Nucleus accumbens (tissue), 56 donors: ENCODE measurements around the gene RIMBP2.
A peak's percentile ranks its signal among the peaks of the same experiment; 100 is the strongest.

Source experiments
- DNase-seq, 56 donors: peaks; one replicate each; lab custom pipeline; 2025; lab: John Stamatoyannopoulos, UW

Gene RIMBP2

DNA sequence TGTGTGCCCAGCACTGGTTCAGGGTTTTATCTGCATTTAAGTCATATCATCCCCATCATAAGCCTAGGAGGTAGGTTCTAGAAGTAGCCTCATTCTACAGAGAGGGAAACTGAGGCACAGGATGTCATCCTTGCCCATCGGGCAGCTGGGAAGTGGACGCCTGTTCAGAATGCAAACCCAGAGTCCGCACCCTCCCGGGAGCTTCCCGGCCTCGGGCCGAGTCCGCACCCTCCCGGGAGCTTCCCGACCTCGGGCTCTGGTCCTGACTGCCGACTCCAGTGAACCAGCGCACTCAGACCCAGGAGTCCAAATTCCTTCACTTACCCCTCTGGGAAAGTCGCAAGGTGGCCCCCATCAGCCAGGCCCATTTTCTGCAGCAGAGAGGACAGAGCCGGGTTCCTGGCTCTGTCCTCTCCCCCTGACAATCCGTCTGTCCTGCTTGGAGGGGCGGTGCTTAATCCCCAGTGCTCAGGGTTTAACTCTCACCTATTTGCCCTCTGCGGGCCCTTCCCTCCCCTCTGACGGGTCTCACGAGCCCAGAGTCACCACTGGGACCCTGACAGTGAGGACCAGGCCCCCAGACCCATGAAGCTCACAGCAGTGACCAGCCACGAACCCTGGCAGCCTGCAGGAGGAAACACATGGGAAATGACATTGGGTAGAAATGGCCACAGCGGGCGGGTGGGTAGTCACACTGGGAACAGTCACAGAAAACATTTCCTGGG lies 236.5 kb downstream of the RIMBP2 start:
- no peak for DNase-seq

DNA sequence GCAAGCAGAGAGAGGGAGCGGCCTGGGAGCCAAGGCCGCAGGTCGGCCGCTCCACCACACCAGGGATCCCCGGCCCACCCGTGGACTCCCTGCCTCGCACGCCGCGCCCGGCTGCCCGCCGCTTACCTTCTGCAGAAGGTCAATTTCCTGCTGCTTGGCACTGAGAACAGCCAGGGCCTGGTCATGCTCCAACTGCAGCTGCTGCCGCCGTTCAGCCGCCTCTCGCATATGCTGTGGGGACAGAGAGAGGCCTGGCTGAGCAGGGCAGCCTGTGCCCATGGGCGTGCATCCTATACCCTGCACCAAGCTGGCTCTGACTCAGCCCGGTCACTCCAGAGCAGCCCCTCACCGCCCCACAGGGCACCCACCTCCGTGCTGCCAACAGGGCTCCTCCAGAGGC lies 237.3 kb downstream of the RIMBP2 start:
- no peak for DNase-seq

DNA sequence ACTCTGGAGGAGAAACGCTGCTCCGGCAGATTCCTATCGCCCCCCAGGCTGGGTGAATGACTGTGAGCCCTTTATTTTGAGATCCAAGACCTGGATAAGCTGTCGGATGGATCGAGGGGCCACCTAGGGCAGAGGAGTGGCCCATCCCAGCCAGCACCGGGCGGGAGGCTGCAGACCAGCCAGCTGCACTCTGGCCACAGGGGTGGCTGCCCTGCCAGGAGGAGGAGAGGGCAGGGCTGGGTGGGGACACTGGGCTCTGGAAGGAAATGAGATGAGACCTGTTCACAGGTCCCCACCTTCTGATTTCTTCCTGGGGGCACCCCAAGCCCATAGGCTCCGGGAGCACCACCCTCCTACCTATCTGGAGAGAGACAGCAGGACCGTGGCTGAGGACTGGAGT lies 238.4 kb downstream of the RIMBP2 start:
- DNase-seq = no peak

DNA sequence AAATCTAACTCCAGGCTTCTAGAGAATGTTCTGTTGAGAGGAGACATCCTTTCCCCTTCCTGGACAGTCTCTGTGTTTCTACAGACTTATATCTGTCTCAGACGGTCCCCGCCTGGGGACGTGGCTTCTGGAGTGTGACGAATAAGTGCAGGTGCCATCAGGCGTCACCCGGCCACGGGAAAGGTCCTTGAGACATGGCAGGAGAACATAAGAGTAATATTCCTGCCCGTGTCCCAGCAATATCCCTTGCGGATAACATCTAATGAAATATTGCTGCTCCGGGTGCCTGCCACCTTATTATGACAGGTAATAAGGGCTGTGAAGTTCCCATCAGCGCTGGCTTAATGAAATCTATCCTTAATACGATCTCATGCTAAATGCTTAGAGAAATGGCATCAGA lies 238.8 kb downstream of the RIMBP2 start:
- no peak for DNase-seq

DNA sequence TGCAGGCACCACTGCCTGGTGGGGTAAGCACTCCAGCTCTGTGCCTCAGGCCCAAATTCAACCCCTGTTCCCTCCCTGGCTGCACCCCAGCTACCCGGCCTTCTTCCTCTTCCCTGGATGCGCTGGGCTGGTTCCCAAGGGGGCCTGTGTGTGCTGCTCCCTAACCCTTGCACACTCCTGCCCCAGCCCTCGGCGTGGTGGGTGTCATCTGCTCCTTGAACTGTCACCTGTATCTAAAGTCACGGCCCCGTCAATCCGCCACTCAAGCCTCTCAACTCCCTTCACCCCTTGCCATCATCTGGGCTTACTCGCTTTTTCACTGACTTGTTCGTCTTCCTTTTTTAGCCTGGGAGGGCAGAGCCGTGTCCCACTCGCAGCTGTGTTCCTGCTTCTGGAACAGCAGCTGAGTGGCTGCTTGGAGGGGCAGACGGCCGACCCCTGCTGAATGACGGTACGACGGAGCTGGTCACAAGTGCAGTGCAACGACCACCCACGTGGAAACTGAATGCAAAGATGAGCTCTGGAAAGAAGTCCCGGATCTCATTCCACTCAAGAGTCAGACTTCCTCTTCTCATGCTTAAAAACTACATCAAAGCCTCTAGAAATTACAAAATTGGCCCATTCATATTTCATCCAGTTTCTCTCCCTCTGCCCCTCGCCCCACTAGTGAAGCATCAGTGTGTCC lies 239.5 kb downstream of the RIMBP2 start:
- no peak for DNase-seq

DNA sequence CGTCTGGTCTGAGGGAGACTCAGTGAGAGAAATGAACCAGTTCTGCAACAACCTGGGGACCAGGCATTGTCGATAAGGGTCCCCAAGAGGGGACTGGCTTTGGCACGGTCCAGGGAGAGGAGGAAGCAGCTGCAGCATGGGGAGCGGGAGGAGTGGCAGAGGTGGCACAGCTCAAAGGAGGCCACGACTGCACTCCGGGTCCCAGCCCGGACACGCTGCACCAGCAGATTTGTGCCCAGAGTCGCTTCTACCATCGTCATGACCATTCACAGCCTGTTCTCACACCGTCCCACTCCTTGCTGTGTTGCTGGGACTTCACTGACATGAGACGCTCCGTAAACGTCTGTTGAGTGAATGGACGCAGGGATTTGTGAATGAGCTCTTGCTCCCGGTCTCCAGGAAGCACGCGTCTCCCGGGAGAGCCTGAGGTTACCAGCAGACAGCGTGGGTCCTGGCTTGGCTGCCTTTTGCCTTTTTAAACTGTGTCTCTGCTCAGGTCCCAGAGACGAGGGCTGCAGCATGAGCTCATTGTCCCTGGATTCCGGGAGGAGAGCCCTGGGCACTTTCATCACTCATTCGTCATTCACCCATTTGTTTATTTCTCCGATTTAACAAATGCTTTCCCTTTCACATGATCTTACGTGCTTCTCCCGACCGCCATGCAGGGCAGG lies 241.4 kb downstream of the RIMBP2 start:
- DNase-seq = peak in 2 of 56 donors; percentile 2 to 8

DNA sequence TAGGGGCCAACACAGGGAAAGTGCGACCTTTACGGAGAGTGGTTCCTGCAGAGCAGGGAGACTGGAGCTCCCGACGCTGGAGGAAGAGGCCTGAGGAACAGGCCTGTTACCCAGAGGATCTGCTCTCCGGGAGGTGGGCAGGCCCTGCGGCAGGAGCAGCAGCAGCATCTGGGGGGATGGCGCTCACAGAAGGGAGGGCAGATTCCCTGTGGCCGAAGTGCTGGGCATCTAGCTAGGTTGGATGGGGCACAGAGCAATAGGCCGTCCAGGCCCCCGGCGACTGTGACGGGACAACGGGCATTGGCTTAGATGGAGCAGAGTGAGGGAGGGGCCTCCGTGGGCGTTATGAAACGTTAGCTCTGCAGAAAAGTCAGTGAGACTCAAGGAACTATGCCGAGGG lies 242.8 kb downstream of the RIMBP2 start:
- DNase-seq = no peak

DNA sequence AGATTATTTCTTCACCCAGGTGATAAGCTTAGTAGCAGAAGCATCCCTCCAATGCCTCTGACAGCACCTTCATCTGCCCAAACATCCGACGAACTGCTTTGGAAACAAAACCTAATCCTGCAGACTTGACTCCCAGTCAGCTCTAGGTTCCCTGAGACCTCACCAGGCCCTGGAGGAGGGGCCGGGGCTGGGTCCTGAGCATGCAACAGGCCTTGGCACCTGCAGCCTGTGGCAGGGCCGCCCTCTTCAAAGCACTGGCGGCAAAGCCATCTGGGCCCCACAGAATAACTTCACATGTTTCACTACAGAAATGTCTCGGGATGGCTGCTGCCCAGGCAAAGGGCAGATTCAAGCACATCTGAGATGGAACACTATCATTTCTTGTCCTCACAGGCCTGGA lies 245.1 kb downstream of the RIMBP2 start:
- no peak for DNase-seq

DNA sequence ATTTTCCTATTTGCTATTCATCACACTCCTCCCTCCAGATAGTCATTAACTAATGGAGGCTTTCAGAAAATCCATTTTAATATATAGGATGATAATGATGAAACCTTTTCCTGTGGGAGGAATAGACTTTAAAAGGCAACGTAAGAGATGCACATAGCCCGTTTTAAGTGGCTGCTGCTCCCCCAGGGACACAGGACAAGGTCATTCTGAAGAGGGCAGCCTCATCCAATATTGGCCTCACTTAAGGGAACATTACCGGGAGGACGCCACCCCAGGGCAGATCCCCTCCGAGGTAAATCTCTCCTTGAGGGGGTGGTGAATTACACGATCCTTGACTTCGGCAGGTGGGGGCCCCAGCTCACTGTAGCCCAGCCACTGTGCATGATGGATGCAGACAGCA lies 246.5 kb downstream of the RIMBP2 start:
- DNase-seq = no peak

DNA sequence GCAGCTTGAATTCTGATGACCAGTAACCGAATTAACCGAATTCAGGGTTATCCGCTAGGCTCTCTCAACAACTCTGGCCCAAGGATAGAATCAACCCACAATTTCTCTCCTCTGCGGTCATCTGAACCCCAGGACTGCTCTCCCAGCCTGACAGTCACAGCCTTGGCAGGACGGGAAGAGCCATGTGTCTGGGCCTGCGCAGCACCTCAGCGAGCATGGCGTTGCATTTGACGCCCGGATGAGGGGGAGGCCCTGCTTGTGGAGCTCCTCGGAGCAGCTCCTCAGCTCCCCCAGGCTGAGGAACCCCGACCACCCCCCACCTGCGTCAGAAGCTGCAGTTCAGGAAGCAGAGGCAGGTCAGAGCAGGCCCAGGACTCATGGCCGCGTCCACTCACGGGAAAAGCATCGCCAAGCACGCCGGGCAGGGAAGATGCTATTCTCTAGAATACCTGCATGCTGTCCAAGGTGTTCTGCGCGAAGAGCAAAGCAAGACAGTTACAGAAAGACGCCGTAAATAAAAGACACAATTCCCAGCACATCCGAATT lies 247.3 kb downstream of the RIMBP2 start:
- no peak for DNase-seq

DNA sequence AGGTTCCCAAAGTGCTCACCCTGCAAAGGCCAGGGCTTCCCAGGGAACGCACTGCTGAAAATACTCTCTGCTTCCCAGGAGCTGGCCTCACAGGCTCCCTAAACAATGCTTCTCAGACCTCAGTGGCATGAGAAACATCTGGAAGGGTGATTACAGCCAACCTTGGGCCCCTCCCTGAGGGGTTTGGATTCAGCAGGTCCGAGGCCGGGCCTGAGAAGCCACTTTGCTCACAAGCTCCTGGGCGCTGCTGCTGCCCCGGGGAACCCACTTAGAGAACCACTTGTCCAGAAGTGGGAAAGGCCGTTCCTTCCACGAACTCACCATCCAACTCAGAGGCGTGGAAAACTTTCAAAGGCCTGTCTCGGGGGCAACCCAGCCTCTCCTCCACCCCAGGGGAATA lies 247.9 kb downstream of the RIMBP2 start:
- DNase-seq = no peak

DNA sequence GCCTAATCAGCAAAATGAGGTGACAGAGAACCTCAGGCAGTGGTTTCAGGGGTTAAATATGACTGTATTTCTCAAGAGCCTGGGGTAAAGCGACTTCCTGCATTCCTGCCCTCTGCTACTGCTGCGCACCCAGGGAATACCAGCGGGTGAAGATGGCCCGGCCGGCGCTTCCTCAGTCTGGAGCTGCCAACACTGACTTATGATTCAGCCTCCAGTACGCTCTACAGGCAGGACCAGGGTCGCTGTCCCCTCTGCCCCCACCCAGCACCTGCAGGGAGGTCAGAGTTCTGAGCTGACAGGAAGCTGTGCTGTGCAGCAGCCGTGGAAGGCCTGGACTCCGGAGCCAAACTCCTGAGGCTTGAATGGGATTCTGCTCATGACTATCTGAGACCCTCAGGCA lies 250.5 kb downstream of the RIMBP2 start:
- DNase-seq = no peak

DNA sequence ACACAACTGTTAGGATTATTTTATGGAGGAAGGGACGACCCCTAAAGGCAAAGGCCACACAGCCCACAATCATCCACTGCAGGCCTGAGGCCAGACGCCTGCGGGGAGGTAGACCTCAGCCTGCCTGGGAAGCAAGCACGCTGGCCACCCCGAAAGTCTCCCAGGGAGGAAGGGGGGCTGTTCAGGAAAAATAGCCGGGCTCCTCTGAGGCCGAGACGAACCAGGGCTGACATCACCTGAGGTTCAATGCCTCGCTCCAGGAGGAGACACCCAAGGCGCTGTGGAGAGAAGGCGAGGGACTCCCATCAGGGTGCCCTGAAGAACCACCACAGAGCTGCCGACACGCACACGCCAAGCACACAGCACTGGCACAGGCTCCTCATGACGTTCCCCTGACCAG lies 251.1 kb downstream of the RIMBP2 start:
- DNase-seq = no peak

DNA sequence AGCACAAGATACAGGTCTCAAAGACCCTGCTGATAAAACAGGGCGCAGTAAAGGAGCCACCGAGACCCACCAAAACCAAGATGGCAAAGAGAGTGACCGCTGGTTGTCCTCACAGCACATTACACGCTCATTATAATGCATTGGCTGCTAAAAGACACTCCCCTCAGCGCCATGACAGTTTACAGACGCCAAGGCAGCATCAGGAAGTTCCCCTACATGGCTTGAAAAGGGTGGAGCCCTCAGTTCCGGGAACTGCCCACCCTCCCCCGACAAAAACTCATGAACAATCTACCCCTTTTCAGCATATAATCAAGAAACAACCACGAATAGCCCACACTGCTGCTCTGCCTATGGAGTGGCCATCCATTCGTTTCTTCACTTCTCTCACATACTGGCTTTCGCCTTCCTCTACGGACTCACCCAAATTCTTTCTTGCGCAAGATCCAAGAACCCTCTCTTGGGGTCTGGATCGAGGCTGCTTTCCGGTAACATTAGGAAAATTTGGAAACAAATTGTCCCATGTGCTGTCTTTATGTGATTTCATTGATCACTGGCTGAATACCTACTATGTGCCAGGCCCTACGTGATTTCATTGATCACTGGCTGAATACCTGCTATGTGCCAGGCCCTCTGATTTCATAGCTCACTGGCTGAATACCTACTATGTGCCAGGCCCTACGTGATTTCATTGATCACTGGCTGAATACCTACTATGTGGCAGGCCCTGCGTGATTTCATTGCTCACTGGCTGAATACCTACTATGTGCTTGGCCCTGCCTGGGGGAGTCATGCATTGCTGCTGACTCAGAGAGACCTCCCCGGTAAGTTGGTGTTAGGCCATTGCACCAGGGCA lies 252.1 kb downstream of the RIMBP2 start:
- no peak for DNase-seq

DNA sequence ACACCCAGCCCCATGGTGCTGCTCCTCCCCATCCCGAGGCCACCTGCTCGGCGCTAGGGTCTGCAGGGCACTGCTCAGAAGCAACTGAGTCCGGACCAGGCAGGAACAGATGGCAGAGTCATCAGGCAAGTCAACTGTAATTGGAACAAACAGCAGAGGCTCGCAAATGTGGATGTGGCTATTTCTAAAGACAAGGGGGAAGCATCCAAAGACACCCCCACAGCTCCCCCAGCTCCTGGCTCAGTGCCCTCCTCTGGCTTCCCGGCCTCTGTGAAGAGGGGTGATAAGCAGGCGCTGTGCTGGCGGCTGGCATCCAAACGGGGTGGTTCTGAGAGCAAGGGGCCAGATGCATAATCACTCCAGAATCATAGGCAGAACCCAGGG lies 252.8 kb downstream of the RIMBP2 start:
- DNase-seq = no peak

DNA sequence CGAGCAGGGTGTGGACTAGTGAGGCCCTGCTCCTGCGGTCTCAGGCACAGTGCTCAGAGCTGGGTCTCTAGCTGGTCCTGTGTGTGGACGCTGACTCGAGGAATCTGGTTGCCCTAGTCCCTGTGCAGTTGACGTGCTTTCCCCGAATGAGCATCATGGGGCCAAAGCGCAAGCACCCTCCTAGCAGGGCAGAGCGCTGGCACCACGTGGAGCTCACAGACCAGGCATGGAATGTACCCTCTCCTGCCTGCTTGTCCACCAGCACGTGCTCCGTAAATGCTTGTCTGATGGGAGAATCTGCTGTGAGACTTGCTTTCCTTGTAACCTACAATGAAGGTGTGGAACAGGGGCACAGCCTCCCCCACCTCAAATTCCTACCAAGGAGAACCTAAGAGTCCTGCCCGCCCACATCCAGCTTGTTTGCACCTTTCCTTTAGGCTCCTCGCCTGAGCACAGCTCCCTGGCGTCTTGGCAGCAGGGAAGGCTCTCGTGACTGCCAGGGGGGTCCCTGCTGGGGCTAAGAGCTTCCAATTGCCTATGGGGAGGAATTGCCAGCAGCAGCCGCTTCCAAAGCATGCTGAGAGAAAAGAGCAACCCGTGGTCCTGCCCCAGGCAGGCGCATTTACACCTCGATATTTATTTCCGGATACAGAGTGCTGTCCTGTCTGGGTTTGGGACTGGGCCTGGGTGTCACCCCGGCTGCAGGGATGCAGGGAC lies 253.4 kb downstream of the RIMBP2 start:
- no peak for DNase-seq

DNA sequence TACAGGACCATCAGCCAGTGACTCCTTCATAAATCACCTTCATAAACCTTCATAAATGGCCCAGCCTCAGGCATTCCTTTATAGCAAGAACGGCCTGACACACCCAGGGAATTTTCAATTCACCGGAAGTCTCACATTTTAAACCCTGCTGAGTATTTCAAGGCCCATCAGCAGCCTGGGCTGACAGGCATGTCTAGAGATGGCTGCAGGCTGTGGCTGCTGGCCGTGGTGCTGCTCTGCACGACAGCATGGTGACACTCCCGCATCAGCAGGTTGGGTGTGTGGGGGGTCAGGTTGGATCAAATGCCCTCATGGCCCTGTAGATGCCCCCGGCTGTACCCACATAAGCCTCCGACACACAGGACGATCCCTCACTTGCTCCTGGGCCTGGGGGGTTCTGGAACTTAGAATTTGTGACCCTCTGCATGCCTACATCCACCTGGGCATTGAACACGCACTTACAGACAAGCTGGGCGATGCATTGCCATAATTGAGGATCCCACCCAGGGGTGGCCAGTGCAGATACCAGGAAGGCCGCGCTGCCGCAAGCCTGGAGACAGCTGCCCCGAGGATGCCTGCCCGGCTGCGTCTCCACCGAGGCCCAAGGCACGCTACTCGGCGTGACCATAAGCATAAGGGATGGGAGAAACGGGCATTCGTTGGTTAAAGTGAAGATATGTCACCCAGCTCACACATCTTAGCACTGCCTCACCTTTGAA lies 254.1 kb downstream of the RIMBP2 start:
- DNase-seq = no peak

DNA sequence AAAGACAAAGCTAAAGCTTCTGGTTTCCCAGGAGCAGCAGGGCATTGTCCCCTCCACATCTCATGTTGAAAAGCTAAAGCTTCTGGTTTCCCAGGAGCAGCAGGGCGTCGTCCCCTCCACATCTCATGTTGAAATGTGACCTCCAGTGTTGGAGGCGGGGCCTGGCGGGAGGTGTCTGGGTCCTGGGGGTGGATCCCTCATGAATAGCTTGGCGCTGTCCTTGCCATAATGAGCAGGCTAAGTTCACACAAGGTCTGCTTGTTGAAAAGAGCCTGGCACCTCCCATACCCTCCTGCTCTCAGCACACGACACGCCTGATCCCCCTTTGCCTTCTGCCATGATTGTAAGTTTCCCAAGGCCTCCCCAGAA lies 254.7 kb downstream of the RIMBP2 start:
- DNase-seq = no peak
